Sigmoid colon (tissue), 7 donors: Measurements from ENCODE around the gene ZFR2. TPM values are rescaled to one million over a fixed set of nuclear protein-coding genes. Genes with fewer than 3 reads are reported as not detected.

Source experiments
- DNase-seq: peaks from one replicate; pipeline ENCODE4 v3.0.0-alpha.2; 2019
- H3K27ac ChIP-seq, 4 donors: fragments of 200-600 bp; sonication (generic); one replicate each; pipeline ENCODE4 v1.5.1; 2016 to 2019; ENCODE audit warnings: mild to moderate bottlenecking in 1 of 4
- H3K27me3 ChIP-seq, 3 donors: fragments of 200-600 bp; sonication (generic); one replicate each; pipeline ENCODE4 v1.5.1; 2019; ENCODE audit warnings: mild to moderate bottlenecking in 1 of 3
- H3K36me3 ChIP-seq, 4 donors: fragments of 200-600 bp; sonication (generic); one replicate each; pipeline ENCODE4 v1.5.1; 2016 to 2019
- H3K4me1 ChIP-seq, 4 donors: fragments of 200-600 bp; sonication (generic); one replicate each; pipeline ENCODE4 v1.5.1; 2017 to 2019
- H3K4me3 ChIP-seq, 4 donors: fragments of 200-600 bp; sonication (generic); one replicate each; pipeline ENCODE4 v1.5.1; 2017 to 2019; ENCODE audit warnings: mild to moderate bottlenecking in 2 of 4, moderate library complexity in 1 of 4
- H3K9me3 ChIP-seq, 4 donors: fragments of 200-600 bp in 3 of 4; sonication (generic) in 3 of 4; one replicate each; pipeline versions ENCODE4 v1.5.1 to v1.6.1; 2013 to 2019
- CTCF ChIP-seq, 4 experiments: fragments of 450-650 bp in 3 of 4; fragments of 200-600 bp in 1 of 4; IDR thresholded peaks; one replicate each; pipeline ENCODE4 v1.5.1; 2016 to 2019; ENCODE audit warnings: antibody characterized with exemption in 4 of 4, mild to moderate bottlenecking in 3 of 4, moderate library complexity in 2 of 4
- EP300 ChIP-seq, 4 donors: sonication (generic); formaldehyde crosslinking; IDR thresholded peaks; one replicate each; pipeline ENCODE4 v1.6.1; 2017; ENCODE audit warnings: antibody characterized with exemption in 4 of 4
- POLR2A ChIP-seq, 2 donors: fragments of 450-650 bp; IDR thresholded peaks; one replicate each; pipeline ENCODE4 v1.6.1; 2016; ENCODE audit warnings: antibody characterized with exemption in 2 of 2, mild to moderate bottlenecking in 2 of 2, moderate library complexity in 2 of 2
- POLR2AphosphoS5 ChIP-seq, 4 donors: sonication (generic); formaldehyde crosslinking; IDR thresholded peaks; one replicate each; pipeline ENCODE4 v1.6.1; 2017; ENCODE audit warnings: antibody characterized with exemption in 4 of 4
- WGBS, 2 donors: extraction: QIAGEN DNeasy Blood & Tissue Kit; methylation state at CpG; one replicate each; pipeline ENCODE4 v1.1.7; 2013; 5-methylcytosine and 5-hydroxymethylcytosine counted together
- intact Hi-C: fragments of 100-400 bp; cut with DNase I; formaldehyde crosslinking; loops from one replicate; pipeline ENCODE4 v1.15.1; 2023
- polyA plus RNA-seq, 3 donors: library from polyadenylated mRNA; stranded (reverse); fragments of 200-250 nt; gene quantifications; one replicate each; pipeline ENCODE4 v1.2.3, GENCODE V29; 2013
- total RNA-seq, 4 donors: library from RNA; depleted of rRNA; stranded (reverse); fragments of >200 nt; gene quantifications; one replicate each; pipeline ENCODE4 v1.1.0, GENCODE V29; 2016
- donor health status: healthy with polysubstance abuse.
- donor health status: Bipolar disorder and iron deficiency.
- donor health status: healthy.

ZFR2 gene
- total and polyA plus RNA-seq, 7 donors = under 0.01 to 1.2 (median 0.47) TPM; not detected in 3

GRCh38 chr19:3844596-3844995, 24.2 kb downstream of the ZFR2 start:
- intact Hi-C loops = no loop called here
- H3K4me3 ChIP-seq = no peak overlapping the region
- H3K27ac ChIP-seq = no peak overlapping the region
- H3K27me3 ChIP-seq = no peaks in the 10 kb centered on the region
- H3K36me3 ChIP-seq = no peaks in the 10 kb centered on the region
- no peak for DNase-seq
- H3K9me3 ChIP-seq = no peaks in the 10 kb centered on the region
- H3K4me1 ChIP-seq = no peaks in the 10 kb centered on the region
- 73 to 81% methylated on average over 5 of the region's 5 CpGs for WGBS, 2 donors
- TF ChIP-seq CTCF (IDR thresholded peaks at IDR 0.05) (no peak), POLR2A (IDR thresholded peaks at IDR 0.05) (no peak), EP300 (IDR thresholded peaks at IDR 0.05) (no peak), POLR2AphosphoS5 (IDR thresholded peaks at IDR 0.05) (no peak)

- H3K27ac ChIP-seq = no peak overlapping the region
- no peaks in the 10 kb centered on the region for H3K27me3 ChIP-seq
- no peak overlapping the region for H3K4me3 ChIP-seq
- H3K4me1 ChIP-seq = no peaks in the 10 kb centered on the region
- intact Hi-C loops = no loop called here
- H3K9me3 ChIP-seq = no peaks in the 10 kb centered on the region
- WGBS, 2 donors = 78 to 87% methylated on average over 11 of the region's 11 CpGs
- no peak for TF ChIP-seq EP300 (IDR thresholded peaks at IDR 0.05)
- TF ChIP-seq CTCF (IDR thresholded peaks at IDR 0.05) = no peak
- no peak for TF ChIP-seq POLR2AphosphoS5 (IDR thresholded peaks at IDR 0.05)
- TF ChIP-seq POLR2A (IDR thresholded peaks at IDR 0.05) = no peak
- no peaks in the 10 kb centered on the region for H3K36me3 ChIP-seq
- DNase-seq = no peak
Measured at GRCh38 chr19:3842948-3843347, 25.9 kb downstream of the ZFR2 start.

DNA sequence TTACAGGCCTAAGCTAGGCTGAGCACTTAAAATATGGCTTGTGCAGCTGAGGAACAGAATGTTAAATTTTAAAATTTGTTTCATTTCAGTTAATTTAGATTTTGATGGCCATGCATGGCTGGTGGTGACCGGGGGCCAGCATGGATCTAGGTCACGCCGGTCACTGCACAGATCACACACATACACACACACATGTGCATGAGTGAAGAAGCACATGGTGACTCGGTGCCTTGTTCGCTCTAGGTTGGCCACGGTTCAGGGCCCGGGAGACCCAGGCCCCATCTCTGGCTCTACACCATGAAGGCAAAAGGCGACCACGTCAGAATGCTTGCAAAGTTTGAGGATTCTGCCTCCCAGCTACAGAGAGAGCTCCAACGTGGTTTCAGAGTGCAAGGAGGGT, 28.0 kb downstream of the ZFR2 start:
- intact Hi-C loops = no loop called here
- Histone ChIP-seq H3K27ac (no peak overlapping the region), H3K4me3 (no peak overlapping the region), H3K36me3 (no peaks in the 10 kb centered on the region), H3K9me3 (no peaks in the 10 kb centered on the region), H3K27me3 (no peaks in the 10 kb centered on the region), H3K4me1 (no peaks in the 10 kb centered on the region)
- WGBS, 2 donors = 89 to 90% methylated on average over 10 of the region's 10 CpGs
- TF ChIP-seq CTCF (IDR thresholded peaks at IDR 0.05) = no peak
- TF ChIP-seq EP300 (IDR thresholded peaks at IDR 0.05) = no peak
- TF ChIP-seq POLR2AphosphoS5 (IDR thresholded peaks at IDR 0.05) = no peak
- no peak for TF ChIP-seq POLR2A (IDR thresholded peaks at IDR 0.05)
- no peak for DNase-seq

DNA sequence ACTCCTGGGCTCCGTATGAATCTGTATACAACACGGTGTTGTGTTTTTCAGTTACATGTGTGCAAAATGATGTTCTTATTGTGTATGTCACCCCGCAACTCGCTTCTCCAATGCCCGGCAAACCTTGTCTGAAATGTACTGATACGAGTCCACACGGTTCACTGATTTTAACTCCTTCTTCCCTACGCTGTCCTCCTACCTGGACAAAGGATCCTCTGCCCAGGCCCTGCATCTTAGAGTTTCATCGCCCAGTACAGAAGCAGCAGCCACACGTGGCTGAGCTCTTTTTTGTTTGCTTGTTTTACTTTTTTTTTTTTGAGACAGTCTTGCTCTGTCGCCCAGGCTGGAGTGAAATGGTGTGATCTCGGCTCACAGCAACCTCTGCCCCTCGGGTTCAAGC, 28.9 kb downstream of the ZFR2 start:
- intact Hi-C loops = no loop called here
- H3K9me3 ChIP-seq = no peaks in the 10 kb centered on the region
- no peak for DNase-seq
- H3K4me3 ChIP-seq = no peak overlapping the region
- no peak overlapping the region for H3K27ac ChIP-seq
- H3K36me3 ChIP-seq = no peaks in the 10 kb centered on the region
- TF ChIP-seq EP300 (IDR thresholded peaks at IDR 0.05) (no peak), POLR2A (IDR thresholded peaks at IDR 0.05) (no peak), POLR2AphosphoS5 (IDR thresholded peaks at IDR 0.05) (no peak), CTCF (IDR thresholded peaks at IDR 0.05) (no peak)
- H3K4me1 ChIP-seq = no peaks in the 10 kb centered on the region
- WGBS, 2 donors = 57 to 74% methylated on average over 13 of the region's 13 CpGs
- H3K27me3 ChIP-seq = no peaks in the 10 kb centered on the region

GRCh38 chr19:3838661-3839060, 30.2 kb downstream of the ZFR2 start:
- Histone ChIP-seq H3K36me3 (no peaks in the 10 kb centered on the region), H3K4me3 (no peak overlapping the region), H3K27me3 (peaks cover 0 to 4% (median 0%) of the 10 kb centered on the region in 3 donors), H3K4me1 (no peaks in the 10 kb centered on the region), H3K9me3 (no peaks in the 10 kb centered on the region), H3K27ac (no peak overlapping the region)
- intact Hi-C loops = no loop called here
- no peak for DNase-seq
- TF ChIP-seq POLR2AphosphoS5 (IDR thresholded peaks at IDR 0.05) (no peak), EP300 (IDR thresholded peaks at IDR 0.05) (no peak), POLR2A (IDR thresholded peaks at IDR 0.05) (no peak)
- WGBS, 2 donors = 86% methylated on average over 13 of the region's 13 CpGs
